HG02623 (cell line): ENCODE data around the gene PACC1.
"Not testable (repeated sequence)": the region's sequence is repeated elsewhere in the genome, so short reads cannot be mapped to it uniquely, and the experiment has no call there.

Source experiments
- ATAC-seq: cut with Tn5 transposase; IDR thresholded peaks from one replicate; pipeline ENCODE4 v1.9.1; 2021; ENCODE audit warnings: moderate library complexity; ENCODE audit not compliant: unreplicated experiment

The PACC1 gene

GRCh38 chr1:212341090-212341489 is 73.6 kb downstream of the PACC1 start:
- no peak for ATAC-seq

DNA sequence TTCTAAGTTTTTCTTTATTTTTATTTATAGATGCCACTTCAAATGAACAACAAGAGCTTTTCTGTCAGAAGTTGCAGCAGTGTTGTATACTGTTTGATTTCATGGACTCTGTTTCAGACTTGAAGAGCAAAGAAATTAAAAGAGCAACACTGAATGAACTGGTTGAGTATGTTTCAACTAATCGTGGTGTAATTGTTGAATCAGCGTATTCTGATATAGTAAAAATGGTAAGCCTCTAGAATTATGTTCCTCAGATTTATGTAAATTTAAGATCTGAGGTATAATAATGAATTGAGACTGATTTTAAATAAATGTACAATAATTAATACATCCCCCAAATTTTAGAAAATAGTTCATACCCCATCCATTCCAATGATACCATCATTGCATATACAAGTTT is 85.6 kb downstream of the PACC1 start:
- no peak for ATAC-seq

- ATAC-seq, result no peak
Measured at GRCh38 chr1:212328248-212328647, 86.4 kb downstream of the PACC1 start.

GRCh38 chr1:212326541-212326940 is 88.1 kb downstream of the PACC1 start:
- no peak for ATAC-seq

DNA sequence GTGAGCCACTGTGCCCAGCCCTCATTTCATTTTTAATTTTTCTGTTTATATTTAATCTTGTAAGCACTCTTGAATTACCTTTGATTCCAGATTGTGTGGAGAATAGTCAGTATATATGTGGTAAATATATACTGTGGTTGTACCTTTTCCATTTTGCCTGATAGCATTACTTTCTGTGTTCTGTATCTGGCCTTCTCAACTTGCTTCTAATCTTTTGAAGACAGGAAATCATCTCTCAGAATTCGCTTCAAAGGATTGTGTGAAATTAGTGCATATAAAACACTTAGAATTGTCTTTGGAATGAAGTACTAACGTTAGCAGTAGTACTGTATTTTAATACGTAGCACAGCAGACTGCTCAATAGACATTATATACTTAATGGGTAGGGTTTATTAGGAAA is 91.6 kb downstream of the PACC1 start:
- no peak for ATAC-seq

DNA sequence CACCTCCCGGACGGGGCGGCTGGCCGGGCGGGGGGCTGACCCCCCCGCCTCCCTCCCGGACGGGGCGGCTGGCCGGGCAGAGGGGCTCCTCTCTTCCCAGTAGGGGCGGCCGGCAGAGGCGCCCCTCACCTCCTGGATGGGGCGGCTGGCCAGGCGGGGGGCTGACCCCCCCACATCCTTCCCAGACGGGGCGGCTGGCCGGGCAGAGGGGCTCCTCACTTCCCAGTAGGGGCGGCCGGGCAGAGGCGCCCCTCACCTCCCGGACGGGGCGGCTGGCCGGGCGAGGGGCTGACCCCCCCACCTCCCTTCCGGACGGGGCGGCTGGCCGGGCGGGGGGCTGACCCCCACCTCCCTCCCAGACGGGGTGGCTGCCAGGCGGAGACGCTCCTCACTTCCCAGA is 93.7 kb downstream of the PACC1 start:
- ATAC-seq, result not testable (repeated sequence)

GRCh38 chr1:212317916-212318315 is 96.8 kb downstream of the PACC1 start:
- ATAC-seq, result no peak

DNA sequence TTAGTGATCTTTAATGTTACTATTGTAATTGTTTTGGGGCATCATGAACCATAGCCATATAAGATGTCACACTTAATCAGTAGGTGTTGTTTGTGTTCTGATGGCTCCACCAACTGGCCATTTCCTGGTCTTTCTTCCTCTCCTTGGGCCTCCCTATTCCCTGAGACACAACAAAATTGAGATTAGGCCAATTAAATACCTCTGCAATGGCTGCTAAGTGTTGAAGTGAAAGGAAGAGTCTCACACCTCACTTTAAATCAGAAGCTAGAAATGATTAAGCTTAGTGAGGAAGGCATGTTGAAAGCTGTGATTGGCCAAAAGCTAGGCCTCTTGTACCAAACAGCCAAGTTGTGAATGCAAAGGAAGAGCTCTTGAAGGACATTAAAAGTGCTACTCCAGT is 98.8 kb downstream of the PACC1 start:
- ATAC-seq, result no peak

DNA sequence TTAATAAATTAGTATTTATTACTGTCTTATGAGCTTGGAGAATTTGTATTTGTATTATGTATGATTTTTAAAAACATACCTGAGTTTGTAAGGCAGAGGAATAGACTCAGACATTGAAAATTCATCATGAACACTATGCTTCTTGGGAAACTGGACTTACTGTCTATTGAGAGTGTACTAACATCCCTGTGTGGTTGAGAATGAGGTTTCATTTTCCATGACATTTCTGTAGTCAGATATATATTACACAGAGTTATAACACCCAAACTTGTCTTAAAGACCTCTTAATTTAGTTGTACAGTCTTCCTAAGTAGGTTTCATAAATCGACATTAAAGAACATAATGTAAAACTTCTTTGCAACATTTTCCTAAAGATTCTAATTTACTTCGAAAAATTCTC is 99.5 kb downstream of the PACC1 start:
- no peak for ATAC-seq
